NCI-H2081 treated with DMSO at 0.1 percent for 48 hours (cell line): ENCODE measurements around the gene OSBPL3.

ENCODE experiments used
- DNase-seq: peaks from one replicate; lab custom pipeline; 2025; lab: John Stamatoyannopoulos, UW

The OSBPL3 gene

DNA sequence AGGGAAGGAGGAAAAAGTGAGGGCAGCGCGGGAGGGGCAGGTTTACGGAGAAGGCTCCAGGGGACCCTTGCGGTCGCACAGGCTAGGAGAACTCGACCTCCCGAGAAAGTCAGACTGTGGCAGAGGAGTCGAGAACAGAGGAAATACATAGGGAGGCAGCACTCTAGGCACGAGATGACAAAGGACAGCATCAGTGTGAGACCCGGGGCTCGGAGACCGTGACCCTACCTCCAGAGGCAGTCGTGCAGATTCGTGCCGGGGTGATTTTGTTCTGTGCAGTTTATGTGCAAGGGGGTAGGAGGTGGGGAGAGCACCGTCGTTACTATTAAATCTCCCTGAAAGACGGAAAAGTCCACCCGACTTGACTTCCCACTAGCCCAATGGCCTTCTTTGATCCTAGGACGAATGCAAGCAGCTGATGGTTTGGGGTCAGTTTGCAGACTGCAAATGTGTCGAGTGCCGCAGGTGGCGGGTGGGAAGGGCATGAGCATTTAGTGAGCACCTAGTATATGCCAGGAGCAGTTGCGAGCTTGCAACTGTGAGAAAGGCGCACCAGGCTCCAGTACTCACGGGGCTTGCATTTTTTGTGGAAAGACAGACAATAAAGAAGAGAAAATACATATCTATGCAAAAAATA lies 674 bp upstream of the OSBPL3 start:
- DNase-seq: no peak

DNA sequence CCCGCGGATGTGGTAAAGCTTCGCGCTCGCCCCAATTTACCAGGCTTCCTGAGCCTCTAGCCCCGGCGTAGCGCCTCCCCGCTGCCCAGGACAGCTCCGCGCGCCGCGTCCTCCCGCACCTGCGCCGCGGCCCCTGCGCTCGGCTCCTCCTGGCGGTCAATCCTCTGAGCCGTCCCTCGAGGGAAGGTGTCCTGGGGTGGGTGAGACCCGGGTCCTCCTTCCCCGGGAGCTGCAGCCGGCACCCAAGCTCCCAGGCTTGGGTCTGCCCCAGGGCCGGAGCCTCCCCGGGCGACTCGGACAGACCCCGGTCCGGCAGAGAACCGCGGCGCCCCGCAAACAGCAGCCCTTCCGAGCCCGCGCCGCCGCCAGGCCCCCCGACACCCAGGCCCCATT lies 512 bp downstream of the OSBPL3 start:
- no peak for DNase-seq

GRCh38 chr7:24978843-24979469 lies 1.0 kb downstream of the OSBPL3 start:
- DNase-seq: no peak

DNA sequence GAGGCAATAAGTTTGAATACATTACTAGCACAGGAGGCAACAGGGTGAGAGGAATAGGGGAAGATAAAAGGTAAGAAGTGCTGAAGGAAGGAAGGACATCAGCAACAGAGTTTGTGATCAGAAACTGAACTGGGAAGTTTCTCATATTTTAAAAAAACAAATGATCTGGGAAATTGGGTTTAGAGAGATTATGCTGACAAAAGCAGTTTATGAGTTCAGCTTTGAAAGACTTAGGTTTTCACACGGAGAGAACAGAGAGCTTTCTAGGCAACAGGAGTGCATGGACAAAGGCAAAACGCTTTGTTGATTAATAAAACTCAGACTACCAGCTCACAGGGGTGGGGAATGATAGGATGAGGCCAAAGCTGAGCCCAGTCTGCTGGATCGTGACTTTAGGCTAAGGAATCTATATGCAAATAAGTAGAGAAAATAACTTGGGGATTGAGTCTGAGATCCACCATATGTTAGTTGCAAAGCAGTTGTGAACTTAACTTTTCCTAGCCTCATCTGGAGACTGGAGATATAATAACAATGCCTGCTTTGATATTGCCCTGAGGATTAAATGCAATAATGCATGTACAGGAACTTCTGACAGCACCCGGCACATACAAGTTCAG lies 4.2 kb downstream of the OSBPL3 start:
- DNase-seq: no peak

- no peak for DNase-seq
Observed at GRCh38 chr7:24975172-24975571, 4.8 kb downstream of the OSBPL3 start.

- no peak for DNase-seq
Observed at GRCh38 chr7:24974026-24974832, 5.7 kb downstream of the OSBPL3 start.

DNA sequence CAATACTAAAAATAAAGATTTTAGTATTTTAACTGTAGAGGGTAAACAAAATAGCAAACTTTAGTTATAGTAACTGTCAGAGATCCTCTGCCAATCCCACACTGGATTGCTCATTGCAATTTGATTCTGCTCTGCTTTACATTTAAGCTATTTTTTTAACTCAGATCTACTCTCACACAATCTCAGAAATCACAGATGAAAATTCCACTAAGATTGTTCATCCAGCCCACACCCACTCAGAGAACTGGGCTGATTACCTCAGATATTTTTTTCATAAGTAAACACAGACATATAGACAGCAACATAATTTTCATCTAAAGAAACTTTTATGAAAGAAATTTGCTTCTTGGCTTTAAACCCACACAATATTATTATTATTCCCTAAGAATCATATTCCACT lies 7.0 kb downstream of the OSBPL3 start:
- no peak for DNase-seq

- DNase-seq: no peak
Observed at GRCh38 chr7:24972166-24972477, 7.9 kb downstream of the OSBPL3 start.

DNA sequence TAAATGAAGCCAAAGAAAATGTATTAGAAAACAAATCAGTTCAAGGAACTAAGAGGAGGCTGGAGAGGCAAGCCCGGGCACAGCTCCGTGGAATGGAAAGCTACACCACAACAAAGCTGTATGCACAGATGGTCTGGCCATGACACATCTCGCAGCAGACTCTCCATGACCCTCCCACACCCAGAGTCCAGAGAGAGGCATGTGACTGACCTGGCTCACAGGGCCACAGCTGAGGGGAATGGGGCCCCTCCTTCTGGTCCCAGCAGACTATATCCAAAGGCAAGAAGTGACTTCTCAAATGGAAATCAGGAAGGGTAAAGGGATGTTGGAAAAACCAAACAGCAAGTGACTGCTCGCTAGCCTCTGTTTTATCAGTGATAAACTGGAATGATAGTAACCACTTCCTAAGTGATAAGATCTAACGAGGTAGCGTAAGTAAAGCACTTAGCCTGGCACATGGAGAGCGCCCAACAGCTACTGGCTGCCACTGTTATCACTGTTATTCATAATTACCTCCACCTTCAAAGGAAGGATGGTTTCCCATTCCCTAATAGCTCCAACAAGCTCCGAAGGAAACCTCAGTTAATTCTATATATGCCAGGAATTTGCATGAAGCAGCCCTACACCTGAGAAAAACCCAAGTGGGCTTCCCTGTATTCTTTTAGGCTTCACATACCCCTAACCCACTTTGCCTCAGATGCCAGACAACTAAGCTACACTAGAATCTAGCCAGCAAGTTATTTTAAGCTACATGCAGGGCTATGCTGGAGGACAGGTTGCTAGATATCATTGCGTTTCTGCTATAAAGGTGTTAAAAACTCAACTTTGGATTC lies 8.4 kb downstream of the OSBPL3 start:
- DNase-seq: no peak

- DNase-seq: no peak
Observed at GRCh38 chr7:24970676-24971075, 9.3 kb downstream of the OSBPL3 start.

GRCh38 chr7:24968165-24968564 lies 11.8 kb downstream of the OSBPL3 start:
- no peak for DNase-seq

DNA sequence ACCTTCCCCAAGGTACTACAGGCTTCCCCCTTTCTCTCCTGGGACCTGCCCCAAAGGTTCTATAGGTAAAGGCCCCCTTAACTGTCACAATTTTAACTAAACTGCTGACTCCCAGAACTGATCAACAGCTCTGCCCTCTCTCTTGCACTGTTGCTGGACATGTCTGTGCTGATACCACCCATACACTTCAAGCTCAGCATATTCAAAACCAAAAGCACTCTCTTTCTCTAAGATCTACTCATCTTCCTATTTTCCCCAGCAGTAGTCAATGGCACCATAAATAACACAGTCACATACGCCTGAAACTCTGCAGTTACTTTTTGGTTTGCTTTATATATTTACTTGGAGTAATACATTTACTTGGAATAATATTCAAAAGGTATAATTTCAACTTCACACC lies 12.3 kb downstream of the OSBPL3 start:
- no peak for DNase-seq

DNA sequence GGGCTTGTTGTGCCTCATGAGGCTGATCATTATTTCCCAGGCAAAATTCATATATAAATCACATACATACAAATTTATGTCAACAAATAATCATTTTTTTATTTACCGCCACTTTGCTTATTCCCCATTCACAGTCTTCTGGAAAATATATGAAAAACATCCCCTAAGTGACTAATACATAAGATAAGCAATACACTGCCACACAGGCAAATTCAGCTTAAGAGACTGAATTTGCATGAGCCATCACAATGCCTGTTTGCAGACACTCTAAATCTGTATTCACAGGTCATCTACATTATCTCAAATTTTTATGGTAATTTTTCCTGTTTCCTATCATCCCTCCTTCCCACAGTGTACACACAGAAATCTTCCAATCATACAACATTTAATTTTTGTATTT lies 13.2 kb downstream of the OSBPL3 start:
- DNase-seq: no peak

GRCh38 chr7:24965831-24966708 lies 13.9 kb downstream of the OSBPL3 start:
- no peak for DNase-seq

DNA sequence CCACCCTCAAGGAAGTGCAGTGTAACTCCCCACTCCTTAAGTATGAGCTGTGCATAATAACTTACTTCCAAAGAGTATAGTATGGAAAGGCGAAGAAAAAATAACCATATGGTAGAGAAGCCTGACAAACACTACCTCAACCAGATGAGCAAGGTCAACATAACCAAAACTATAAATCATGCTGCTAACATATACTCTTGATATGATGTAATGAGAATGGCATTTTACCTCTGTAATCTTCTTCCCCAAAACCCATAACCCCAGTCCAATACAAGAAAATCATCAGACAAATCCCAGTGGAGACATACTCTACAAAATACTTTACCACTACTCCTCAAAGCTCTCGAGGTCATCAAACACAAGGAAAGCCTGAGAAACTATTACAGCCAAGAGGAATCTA lies 15.8 kb downstream of the OSBPL3 start:
- DNase-seq: no peak

DNA sequence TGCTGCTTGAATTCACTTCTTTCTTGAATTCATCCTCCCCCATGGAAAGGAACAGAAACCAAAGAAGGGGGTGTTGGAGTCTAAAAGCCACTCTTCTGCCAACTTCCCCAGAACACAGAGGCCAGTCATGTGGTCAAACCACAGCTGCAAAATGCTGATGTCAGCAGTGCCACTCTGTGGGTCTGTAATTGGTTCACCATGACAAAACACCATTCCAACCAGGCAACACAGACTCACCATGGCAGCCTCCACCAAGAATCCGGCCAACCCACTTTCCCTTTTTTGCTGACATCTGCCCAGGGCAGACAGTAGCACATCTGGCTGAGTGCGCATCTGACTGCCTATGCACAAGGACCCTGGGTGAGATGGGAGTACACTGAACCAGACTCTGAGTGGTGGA lies 16.8 kb downstream of the OSBPL3 start:
- no peak for DNase-seq

DNA sequence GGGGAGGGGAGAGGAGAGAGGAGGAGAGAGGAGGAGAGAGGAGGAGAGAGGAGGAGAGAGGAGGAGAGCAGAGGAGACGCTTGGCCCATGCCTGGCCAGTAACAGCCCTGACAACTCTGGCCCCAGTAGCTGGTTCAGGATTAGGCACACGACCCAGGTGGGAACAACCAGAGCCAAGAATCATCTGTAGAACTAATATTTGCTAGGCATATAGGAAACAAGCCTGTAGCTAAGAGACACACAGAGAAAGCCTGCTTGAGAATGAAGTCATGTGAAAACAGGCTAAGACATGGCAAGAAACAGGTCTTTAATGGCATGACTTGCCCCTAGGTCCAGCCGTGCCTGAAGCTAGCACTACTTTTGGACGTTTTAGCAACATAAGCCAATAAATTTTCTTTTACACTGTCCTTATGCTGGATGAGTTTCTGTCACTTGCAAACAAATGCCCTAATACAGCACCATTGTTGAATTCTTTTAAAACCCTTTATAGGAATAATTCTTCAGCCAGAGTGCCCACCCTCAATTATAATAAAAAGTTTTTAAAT lies 17.5 kb downstream of the OSBPL3 start:
- DNase-seq: no peak

- DNase-seq: no peak
Observed at GRCh38 chr7:24959735-24960485, 20.1 kb downstream of the OSBPL3 start.

DNA sequence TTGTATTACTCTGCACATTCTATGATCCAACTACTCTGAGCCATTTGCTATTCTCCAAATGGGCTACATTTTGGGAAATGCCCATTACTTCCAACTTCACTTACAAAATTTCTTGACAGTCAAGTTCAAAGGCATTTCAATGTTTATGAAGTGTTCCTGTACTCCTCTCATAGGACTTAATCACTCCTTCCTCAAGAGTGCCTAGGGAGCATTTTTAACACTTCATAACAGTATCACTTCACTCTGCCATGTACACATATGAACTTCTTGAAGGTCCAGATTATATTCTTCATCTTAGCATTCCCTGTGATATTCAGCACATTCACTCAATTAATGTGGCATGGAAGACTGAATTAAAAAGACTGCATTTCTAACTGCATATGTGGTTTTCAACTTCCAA lies 21.6 kb downstream of the OSBPL3 start:
- DNase-seq: no peak

DNA sequence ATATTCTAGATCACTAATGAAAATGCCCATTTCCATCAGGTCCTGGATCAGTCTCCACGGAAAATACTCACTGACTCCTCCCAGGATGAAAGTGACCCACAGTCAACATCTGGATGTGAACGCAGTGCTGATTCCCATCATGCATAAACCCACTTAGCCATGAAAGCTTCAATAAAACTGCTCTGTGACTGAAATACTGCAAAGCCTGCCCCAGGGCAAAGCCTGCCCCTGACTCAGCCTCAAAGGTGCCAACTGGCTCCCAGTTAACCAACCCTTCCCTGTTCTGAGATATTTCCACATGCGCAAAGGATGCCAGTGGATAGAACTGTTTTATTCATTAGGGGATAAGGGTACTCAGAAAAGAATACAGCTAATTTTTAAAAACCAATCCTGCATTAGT lies 24.0 kb downstream of the OSBPL3 start:
- DNase-seq: no peak
